SK-N-SH treated with all-trans-retinoic acid at 6 μM for 48 hours (cell line): ENCODE measurements around the gene AHCTF1.

Source experiments
- ATAC-seq: fragments of 200-7000 bp; cut with Tn5 transposase; 3 replicates; pipeline ENCODE4 v1.9.1; 2020; ENCODE audit warnings: mild to moderate bottlenecking, moderate library complexity
- ARNTL ChIP-seq: fragments of 450-650 bp; formaldehyde crosslinking; IDR thresholded peaks from 2 replicates; pipeline ENCODE4 v1.5.0; 2020; ENCODE audit warnings: low read depth, mild to moderate bottlenecking, moderate library complexity, borderline replicate concordance
- BACH2 ChIP-seq: fragments of 250-450 bp; sonication (Bioruptor Pico); IDR thresholded peaks from 2 replicates; pipeline ENCODE4 v1.9.0; 2021; ENCODE audit warnings: mild to moderate bottlenecking, borderline replicate concordance
- CREB5 ChIP-seq: fragments of 250-450 bp; sonication (Bioruptor Pico); IDR thresholded peaks from 2 replicates; pipeline ENCODE4 v1.5.1; 2020; ENCODE audit warnings: low read depth, mild to moderate bottlenecking, moderate library complexity
- CSDC2 ChIP-seq: fragments of 250-450 bp; sonication (Bioruptor Pico); IDR thresholded peaks from 2 replicates; pipeline ENCODE4 v1.5.0; 2020; ENCODE audit warnings: mild to moderate bottlenecking, moderate library complexity
- ESRRG ChIP-seq: fragments of 250-450 bp; sonication (Bioruptor Pico); IDR thresholded peaks from 2 replicates; pipeline ENCODE4 v1.6.1; 2021; ENCODE audit warnings: mild to moderate bottlenecking
- GLIS3 ChIP-seq: fragments of 250-450 bp; sonication (Bioruptor Pico); IDR thresholded peaks from 2 replicates; pipeline ENCODE4 v1.5.0; 2020; ENCODE audit warnings: mild to moderate bottlenecking, moderate library complexity
- ISL1 ChIP-seq: fragments of 250-450 bp; sonication (Bioruptor Pico); IDR thresholded peaks from 2 replicates; pipeline ENCODE4 v2.1.2; 2022; ENCODE audit warnings: mild to moderate bottlenecking, moderate library complexity
- OSR1 ChIP-seq: fragments of 250-450 bp; sonication (Bioruptor Pico); IDR thresholded peaks from 2 replicates; pipeline ENCODE4 v1.8.0; 2022; ENCODE audit warnings: moderate library complexity, mild to moderate bottlenecking, inconsistent platforms
- PPARA ChIP-seq: fragments of 250-450 bp; sonication (Bioruptor Pico); IDR thresholded peaks from 2 replicates; pipeline ENCODE4 v1.5.0; 2020; ENCODE audit warnings: mild to moderate bottlenecking, borderline replicate concordance
- RARB ChIP-seq: fragments of 250-450 bp; sonication (Bioruptor Pico); IDR thresholded peaks from 2 replicates; pipeline ENCODE4 v1.8.0; 2021; ENCODE audit warnings: mild to moderate bottlenecking, moderate library complexity
- SNAI2 ChIP-seq: fragments of 250-450 bp; sonication (Bioruptor Pico); IDR thresholded peaks from 2 replicates; pipeline ENCODE4 v1.5.0; 2020; ENCODE audit warnings: mild to moderate bottlenecking, moderate library complexity
- TCF4 ChIP-seq: fragments of 250-450 bp; sonication (Bioruptor Pico); IDR thresholded peaks from 2 replicates; pipeline ENCODE4 v1.8.0; 2021; ENCODE audit warnings: mild to moderate bottlenecking, moderate library complexity, borderline replicate concordance
- TOX ChIP-seq: fragments of 250-450 bp; sonication (Bioruptor Pico); IDR thresholded peaks from 2 replicates; pipeline ENCODE4 v1.8.0; 2021; ENCODE audit warnings: mild to moderate bottlenecking, moderate library complexity, borderline replicate concordance
- ZC3H10 ChIP-seq: fragments of 250-450 bp; sonication (Bioruptor Pico); IDR thresholded peaks from 2 replicates; pipeline ENCODE4 v1.5.1; 2021; ENCODE audit warnings: mild to moderate bottlenecking, moderate library complexity
- ZFP30 ChIP-seq: fragments of 450-650 bp; formaldehyde crosslinking; IDR thresholded peaks from 2 replicates; pipeline ENCODE4 v1.5.0; 2022; ENCODE audit warnings: mild to moderate bottlenecking, moderate library complexity
- ZNF565 ChIP-seq: fragments of 450-650 bp; formaldehyde crosslinking; conservative IDR thresholded peaks from 2 replicates; pipeline ENCODE4 v1.5.0; 2020; ENCODE audit warnings: low read depth, mild to moderate bottlenecking, moderate library complexity
- ZNF70 ChIP-seq: fragments of 450-650 bp; formaldehyde crosslinking; IDR thresholded peaks from 2 replicates; pipeline ENCODE4 v1.5.0; 2020; ENCODE audit warnings: mild to moderate bottlenecking, moderate library complexity
- ZNF8 ChIP-seq: fragments of 450-650 bp; formaldehyde crosslinking; IDR thresholded peaks from 2 replicates; pipeline ENCODE4 v1.5.0; 2020; ENCODE audit warnings: mild to moderate bottlenecking, moderate library complexity
- TF ChIP-seq, protein P1 (sequence below): fragments of 250-450 bp; sonication (Bioruptor Pico); IDR thresholded peaks from 2 replicates; pipeline ENCODE4 v1.5.0; 2020; ENCODE audit warnings: mild to moderate bottlenecking, moderate library complexity
- TF ChIP-seq, protein P2 (sequence below): fragments of 250-450 bp; sonication (Bioruptor Pico); IDR thresholded peaks from 2 replicates; pipeline ENCODE4 v1.8.0; 2020; ENCODE audit warnings: mild to moderate bottlenecking, moderate library complexity, borderline replicate concordance
- TF ChIP-seq, protein P3 (sequence below): fragments of 250-450 bp; sonication (Bioruptor Pico); IDR thresholded peaks from 2 replicates; pipeline ENCODE4 v1.5.1; 2021; ENCODE audit warnings: mild to moderate bottlenecking, moderate library complexity

Gene AHCTF1

DNA sequence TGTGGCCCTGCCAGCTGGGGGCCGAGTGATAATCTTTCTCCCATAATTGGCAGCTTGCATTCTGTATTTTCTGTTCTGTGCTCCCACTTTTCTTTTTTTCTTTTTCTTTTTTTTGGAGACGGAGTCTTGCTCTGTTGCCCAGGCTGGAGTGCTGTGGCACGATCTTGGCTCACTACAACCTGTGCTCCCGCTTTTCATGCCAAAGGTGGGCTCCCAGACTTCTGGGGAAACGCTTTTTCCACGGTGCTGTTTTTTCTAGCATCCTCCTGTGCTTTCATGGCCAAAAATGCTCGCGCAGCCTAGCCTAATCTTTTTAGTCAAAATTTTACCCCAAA is 585 bp upstream of the AHCTF1 start:
- peak; percentile 4; the same call in 2 of the 3 replicates for ATAC-seq
- TF ChIP-seq, protein P1, sequence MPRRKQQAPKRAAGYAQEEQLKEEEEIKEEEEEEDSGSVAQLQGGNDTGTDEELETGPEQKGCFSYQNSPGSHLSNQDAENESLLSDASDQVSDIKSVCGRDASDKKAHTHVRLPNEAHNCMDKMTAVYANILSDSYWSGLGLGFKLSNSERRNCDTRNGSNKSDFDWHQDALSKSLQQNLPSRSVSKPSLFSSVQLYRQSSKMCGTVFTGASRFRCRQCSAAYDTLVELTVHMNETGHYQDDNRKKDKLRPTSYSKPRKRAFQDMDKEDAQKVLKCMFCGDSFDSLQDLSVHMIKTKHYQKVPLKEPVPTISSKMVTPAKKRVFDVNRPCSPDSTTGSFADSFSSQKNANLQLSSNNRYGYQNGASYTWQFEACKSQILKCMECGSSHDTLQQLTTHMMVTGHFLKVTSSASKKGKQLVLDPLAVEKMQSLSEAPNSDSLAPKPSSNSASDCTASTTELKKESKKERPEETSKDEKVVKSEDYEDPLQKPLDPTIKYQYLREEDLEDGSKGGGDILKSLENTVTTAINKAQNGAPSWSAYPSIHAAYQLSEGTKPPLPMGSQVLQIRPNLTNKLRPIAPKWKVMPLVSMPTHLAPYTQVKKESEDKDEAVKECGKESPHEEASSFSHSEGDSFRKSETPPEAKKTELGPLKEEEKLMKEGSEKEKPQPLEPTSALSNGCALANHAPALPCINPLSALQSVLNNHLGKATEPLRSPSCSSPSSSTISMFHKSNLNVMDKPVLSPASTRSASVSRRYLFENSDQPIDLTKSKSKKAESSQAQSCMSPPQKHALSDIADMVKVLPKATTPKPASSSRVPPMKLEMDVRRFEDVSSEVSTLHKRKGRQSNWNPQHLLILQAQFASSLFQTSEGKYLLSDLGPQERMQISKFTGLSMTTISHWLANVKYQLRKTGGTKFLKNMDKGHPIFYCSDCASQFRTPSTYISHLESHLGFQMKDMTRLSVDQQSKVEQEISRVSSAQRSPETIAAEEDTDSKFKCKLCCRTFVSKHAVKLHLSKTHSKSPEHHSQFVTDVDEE (CRISPR knock-in tag) = no peak
- no peak for TF ChIP-seq ZFP30 (CRISPR knock-in tag)
- no peak for TF ChIP-seq SNAI2 (CRISPR knock-in tag)
- no peak for TF ChIP-seq ZNF70 (CRISPR knock-in tag)
- TF ChIP-seq PPARA (CRISPR knock-in tag) = no peak
- no peak for TF ChIP-seq OSR1
- TF ChIP-seq, protein P2, sequence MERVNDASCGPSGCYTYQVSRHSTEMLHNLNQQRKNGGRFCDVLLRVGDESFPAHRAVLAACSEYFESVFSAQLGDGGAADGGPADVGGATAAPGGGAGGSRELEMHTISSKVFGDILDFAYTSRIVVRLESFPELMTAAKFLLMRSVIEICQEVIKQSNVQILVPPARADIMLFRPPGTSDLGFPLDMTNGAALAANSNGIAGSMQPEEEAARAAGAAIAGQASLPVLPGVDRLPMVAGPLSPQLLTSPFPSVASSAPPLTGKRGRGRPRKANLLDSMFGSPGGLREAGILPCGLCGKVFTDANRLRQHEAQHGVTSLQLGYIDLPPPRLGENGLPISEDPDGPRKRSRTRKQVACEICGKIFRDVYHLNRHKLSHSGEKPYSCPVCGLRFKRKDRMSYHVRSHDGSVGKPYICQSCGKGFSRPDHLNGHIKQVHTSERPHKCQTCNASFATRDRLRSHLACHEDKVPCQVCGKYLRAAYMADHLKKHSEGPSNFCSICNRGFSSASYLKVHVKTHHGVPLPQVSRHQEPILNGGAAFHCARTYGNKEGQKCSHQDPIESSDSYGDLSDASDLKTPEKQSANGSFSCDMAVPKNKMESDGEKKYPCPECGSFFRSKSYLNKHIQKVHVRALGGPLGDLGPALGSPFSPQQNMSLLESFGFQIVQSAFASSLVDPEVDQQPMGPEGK = no peak
- TF ChIP-seq, all 23 proteins: peak for 0

GRCh38 chr1:246930830-246931548 is 759 bp downstream of the AHCTF1 start:
- no peak for TF ChIP-seq CREB5 (CRISPR knock-in tag)
- no peak for TF ChIP-seq CSDC2
- no peak for TF ChIP-seq ZNF70 (CRISPR knock-in tag)
- TF ChIP-seq OSR1 = no peak
- no peak for TF ChIP-seq ISL1 (CRISPR knock-in tag)
- no peak for TF ChIP-seq BACH2
- no peak for TF ChIP-seq GLIS3 (CRISPR knock-in tag)
- no peak for TF ChIP-seq TOX (CRISPR knock-in tag)
- no peak for TF ChIP-seq ZNF565
- no peak for TF ChIP-seq ZNF8 (CRISPR knock-in tag)
- ATAC-seq = peak; percentile 27

- no peak for ATAC-seq
- TF ChIP-seq ISL1 (CRISPR knock-in tag) (no peak), SNAI2 (CRISPR knock-in tag) (no peak), ZFP30 (CRISPR knock-in tag) (no peak), RARB (CRISPR knock-in tag) (no peak), ZC3H10 (CRISPR knock-in tag) (no peak), TOX (CRISPR knock-in tag) (no peak), GLIS3 (CRISPR knock-in tag) (no peak), ESRRG (CRISPR knock-in tag) (no peak), CREB5 (CRISPR knock-in tag) (no peak)
Observed at GRCh38 chr1:246925997-246926626, 5.6 kb downstream of the AHCTF1 start.

DNA sequence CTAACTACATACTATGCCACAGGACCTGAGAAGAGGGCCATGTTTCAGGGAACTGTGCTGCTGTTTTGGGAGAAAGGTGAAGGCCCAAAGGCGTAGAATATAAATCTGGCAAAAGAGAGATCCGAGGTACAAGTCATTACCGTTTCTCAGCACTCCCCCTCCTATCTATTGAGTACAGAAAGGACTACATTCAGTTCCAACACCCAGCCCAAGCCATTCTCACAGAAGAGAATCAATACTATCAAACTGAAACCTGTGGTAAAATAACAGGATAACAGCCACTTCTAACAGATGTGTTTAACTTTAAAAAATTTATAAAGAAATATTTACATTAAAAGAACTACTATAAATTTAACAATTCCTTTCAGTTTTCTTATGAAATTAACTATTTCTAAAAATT is 7.8 kb downstream of the AHCTF1 start:
- no peak; the same call in 2 of the 3 replicates for ATAC-seq
- no peak for TF ChIP-seq ISL1 (CRISPR knock-in tag)
- TF ChIP-seq, protein P3, sequence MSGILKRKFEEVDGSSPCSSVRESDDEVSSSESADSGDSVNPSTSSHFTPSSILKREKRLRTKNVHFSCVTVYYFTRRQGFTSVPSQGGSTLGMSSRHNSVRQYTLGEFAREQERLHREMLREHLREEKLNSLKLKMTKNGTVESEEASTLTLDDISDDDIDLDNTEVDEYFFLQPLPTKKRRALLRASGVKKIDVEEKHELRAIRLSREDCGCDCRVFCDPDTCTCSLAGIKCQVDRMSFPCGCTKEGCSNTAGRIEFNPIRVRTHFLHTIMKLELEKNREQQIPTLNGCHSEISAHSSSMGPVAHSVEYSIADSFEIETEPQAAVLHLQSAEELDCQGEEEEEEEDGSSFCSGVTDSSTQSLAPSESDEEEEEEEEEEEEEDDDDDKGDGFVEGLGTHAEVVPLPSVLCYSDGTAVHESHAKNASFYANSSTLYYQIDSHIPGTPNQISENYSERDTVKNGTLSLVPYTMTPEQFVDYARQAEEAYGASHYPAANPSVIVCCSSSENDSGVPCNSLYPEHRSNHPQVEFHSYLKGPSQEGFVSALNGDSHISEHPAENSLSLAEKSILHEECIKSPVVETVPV = no peak
- no peak for TF ChIP-seq ARNTL (CRISPR knock-in tag)
- no peak for TF ChIP-seq PPARA (CRISPR knock-in tag)
- TF ChIP-seq ZNF8 (CRISPR knock-in tag) = no peak
- no peak for TF ChIP-seq TCF4 (CRISPR knock-in tag)
- TF ChIP-seq ZFP30 (CRISPR knock-in tag) = no peak
- no peak for TF ChIP-seq RARB (CRISPR knock-in tag)
- no peak for TF ChIP-seq CREB5 (CRISPR knock-in tag)
- no peak for TF ChIP-seq ZNF565
- no peak for TF ChIP-seq TOX (CRISPR knock-in tag)
- no peak for TF ChIP-seq ZC3H10 (CRISPR knock-in tag)
- TF ChIP-seq, protein P1 (CRISPR knock-in tag) = no peak
- TF ChIP-seq CSDC2 = no peak
